ENCODE measurements around the gene HOXA10.

The HOXA10 gene

DNA sequence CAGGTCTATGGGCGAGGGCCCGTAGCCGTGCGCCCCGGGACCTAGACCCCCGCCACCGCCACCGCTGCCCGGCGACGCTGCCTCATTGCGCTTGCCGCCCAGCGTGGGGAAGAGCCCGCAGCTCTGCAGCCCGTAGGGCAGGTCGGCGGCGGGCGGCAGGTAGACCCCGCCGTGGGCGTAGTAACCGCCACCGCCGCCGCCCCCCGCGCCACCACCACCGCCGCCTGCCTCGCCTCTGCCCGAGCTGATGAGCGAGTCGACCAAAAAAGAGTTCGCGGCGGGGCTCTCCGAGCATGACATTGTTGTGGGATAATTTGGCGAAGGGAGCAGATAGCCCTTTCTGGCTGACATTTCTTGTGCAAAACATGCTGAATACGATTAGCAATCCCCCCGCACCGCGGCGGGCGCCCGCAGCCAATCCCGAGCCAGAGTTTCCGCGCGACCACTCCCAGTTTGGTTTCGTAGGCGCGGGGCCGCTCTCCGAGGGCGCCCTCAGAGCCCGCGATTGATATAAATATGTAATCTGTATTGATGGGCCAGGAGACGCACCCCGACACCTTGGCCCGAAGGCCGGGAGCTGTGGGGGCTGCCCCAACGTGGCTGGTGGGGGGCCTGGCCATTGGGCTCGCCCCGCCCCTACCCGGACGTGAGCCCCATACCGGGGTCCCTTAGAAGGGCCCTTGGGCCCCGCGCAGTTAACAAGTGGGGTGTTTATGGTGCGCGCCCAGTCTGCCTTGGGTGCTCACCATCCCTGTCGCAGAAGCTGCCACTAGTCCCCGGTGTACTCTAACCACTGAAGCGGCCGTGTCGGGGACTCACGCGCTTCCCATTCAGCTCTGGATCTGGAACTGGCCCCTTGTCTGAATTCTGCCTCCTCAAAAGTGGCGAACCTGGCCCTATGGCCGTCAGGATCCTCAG is at the start of gene HOXA10:
TSS of gene HOXA10 (minus strand) at position 365 of the 918 bp plus-strand sequence. CDS start at position 351, 14 bp downstream.
- DNase-seq = no peak

DNA sequence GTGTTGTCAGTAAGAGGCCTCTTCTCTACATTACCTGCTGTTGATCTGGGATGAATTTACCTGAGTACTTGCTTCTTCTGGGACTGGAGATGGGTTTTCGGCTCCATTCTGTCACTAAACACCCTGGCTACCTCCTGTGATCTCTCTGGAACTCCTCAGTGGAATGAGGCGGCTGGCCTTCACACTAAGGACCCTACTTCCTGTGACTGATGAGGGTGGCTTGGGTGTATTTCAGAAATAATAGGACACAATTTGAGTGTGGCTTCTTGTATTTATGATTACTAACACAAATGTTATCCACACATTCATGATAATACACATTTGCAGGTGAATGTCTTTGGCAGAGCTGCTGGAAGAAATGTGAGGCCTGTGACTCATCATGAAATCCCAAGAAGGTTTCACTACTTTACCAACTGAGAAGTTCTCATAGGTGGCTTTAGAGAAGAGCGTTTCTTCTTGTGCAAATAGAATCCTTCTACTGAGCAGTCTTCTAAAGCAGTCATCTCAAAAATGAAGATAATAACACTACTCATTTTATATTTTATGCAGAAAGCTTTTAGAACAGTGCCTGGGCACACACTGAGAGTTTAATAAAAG is 47.2 kb upstream of the HOXA10 start:
- no peak for DNase-seq

DNA sequence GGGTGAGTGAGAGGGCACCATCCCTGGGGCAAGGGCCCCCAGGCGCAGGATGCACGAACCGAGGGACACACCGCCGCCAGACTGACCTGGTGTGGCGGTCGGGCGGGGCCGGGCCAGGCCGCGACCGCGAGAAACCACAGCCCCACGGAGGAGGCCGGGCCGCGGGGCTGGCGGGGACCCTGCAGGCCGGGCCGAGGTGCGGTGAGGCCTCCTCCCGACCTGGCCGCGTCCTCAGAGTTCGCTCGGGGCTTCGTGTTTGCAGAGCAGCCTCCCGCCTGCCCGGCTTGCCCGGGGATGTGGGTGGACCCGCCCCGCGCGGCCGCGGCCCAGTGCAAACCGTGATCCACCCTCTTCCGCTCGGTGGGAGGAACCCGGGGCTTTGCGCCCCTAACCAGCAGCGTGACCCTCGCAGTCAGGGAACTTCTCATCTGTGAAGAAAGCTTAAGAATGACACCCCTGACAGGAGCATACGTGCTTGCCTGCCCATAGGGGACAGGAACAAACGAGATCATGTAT is 46.4 kb upstream of the HOXA10 start:
- no peak for DNase-seq

DNA sequence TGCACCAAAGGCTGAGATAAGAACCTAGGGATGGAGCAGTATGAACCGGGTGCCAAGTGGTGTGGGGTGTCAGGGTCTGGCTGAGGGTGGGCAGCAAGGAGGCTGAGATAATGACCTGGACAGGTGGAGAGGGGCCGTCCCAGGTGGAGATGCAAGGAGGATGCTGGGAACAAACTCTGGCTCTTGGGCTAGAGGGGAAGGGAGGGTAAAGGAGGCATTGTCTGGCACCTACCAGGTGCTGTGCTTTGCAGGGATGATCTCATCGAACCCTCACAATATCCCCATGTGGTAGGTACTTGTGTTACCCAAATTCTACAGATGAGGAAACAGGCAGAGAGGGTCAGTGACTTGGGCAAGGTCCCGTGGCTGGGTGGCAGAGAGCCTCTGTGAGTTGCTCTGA is 45.7 kb upstream of the HOXA10 start:
- no peak for DNase-seq

DNA sequence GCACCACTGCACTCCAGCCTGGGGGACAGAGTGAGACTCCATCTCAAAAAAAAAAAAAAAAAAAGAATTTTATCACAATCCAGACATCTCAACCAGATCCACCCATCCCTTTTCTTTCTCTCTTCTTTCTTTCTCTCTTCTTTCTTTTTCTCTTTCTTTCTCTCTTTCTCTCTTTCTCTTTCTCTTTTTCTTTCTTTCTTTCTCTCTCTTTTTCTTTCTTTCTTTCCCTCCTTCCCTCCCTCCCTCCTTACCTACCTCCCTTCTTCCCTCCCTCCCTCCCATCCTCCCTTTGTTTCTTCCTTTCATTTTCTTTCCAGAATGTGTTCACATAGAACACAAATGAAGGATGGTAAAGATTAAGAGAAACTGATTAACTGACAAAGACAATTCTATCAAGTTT is 43.8 kb upstream of the HOXA10 start:
- no peak for DNase-seq

DNA sequence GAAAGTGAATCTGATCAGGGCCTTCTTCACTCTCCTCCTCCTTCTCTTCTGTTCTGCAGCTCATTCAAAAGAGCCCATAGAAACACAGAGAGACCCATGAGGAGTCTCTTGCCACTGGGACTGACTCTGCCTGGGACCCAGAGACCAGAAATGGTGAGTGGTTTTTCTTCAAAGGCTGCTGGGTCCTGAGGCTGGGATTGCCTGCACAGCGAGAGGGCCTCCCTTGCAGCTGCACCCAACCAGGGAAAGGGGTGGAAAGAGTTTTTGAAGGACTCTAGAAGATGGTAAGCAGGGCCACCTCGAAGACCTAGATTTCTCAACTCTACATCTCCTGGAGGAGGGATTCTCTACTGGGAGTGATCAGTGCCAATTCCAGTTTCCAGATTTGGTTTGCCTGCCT is 41.2 kb upstream of the HOXA10 start:
- DNase-seq = no peak

DNA sequence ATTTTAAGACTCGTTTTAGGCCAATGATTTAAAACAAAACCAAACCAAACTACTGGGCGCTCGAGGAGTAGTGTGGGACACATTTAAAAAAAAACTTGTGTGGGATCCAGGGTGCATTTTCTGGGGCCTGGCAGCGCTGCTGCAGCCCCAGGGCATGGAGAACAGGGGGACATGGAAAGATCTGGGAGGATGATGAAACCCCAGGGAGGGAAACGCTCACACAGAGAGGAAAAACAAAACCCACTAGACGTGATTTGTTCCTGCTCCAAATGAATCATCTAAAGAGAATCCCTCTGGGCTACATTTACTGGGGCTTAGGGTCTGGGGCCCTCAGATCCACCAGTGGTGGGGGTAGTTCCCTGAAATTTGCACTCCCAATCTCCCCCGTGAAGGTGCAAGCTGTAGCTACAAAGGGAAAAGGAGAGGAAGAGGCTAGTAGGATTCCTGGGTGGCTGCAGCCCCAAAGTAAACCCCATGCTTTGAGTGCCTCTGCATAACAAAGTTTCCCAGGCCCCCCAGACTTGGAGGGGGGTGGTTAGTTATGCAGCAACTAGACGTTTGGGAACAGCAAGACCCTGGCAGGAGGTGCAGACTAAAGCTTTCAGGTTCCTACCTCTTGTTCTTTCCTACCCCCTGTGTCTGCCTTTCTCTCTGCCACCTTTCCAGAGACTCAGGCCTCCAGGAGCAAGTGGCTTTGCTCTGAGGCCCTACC is 40.3 kb upstream of the HOXA10 start:
- DNase-seq = no peak

DNA sequence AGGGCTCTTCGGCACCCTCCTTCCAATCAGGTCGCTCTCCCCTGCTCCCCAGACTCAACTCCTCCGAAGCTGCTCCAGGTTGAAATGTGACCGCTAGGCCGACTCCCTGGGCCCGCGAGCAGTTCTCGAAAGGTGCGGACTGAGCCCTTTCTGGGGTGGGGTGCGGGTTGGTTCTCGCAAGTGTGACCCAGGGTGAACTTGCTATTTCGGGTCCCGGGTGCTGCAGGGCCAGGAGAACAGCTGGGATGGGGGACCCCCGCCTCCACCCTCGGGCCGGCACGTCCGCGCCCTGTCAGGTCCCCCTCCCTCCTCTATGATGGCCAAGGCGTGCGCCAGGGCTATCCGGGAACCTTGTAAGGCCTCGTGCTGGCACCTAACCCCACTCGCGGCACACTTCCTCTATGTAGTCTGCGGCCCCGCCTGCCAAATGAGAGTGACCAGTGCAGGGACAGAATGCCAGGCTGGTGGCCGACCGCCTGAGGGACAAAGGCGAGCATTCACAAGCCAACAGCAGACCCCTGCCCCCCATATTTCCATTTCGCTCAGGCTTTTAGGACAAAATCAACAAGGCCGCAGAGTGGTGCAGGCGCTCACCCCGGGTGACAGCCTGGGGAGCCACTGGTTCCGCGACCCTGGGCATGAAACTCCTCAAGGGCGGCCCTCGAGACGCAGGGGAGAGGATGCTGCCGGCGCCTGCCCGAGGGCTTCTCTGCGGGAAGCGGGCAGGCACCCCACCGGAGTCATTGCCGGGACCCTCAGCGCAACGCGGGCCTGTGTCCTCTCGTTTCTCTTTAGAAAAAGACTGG is 39.5 kb upstream of the HOXA10 start:
- DNase-seq = no peak

DNA sequence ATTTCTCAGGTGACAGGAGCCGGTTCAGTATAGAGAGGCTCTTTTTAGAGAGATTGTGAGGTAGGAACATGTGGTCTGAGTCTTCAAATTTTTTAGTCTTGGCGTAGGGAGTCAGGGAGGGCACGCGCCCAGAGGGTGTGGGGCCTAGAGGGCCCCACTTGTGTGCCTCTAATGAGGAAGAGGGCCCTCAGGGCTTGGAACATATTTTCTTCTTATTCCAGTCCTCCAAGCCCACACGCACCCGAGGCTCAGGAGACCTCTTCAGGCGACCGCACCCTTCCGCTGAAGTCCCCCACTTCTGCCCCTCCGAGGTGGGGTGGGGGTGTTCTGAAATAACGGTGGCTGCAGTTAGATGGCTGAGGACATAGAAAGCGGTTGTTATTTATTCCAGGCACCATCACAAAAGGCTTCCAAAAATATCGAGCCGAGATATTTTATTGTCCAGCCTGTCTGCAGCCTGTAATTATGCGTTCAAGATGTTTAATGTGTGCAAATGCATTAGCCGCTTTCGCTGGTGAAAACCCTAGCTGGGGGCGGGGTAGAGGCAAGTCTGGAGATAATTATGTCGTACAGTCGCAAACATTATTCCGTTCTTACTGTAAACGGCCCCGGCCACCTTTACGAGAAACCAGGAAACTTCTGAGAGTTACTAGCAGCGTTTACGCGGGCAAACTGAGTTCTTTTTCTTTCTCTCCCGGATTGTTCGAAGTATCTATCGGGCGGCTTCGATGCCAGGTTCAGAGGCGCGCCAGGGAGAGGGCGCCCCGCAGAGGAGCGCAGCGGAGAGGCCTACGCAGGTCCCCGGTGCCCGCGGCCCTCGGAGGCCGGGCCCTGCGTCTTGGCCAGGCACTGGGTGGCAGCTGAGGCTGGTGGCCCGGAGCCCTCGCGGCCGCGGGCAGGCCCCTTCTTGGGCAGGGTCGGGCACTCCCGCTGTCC is 38.6 kb upstream of the HOXA10 start:
- DNase-seq = peak; percentile 19

DNA sequence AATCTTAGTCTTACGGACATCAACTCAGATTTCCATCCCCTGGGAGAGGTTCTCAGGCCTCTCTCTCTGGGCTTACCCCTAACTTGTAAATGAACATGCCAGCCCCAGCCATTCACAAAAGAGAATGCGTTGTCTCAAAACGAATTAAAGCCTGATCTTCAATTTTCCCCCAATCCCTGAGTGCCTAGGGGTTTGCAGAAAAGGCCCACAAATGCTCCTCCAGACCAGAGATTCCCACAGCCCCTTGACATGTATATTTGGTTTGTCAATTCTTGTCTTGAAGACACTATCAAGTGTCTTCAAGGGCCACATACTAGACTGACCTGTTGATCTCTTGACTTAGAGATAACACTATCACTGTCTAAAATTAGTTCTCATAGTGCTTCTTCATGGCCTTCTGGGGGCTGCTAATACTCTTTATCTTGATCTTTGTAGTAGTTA is 37.7 kb upstream of the HOXA10 start:
- DNase-seq = no peak

DNA sequence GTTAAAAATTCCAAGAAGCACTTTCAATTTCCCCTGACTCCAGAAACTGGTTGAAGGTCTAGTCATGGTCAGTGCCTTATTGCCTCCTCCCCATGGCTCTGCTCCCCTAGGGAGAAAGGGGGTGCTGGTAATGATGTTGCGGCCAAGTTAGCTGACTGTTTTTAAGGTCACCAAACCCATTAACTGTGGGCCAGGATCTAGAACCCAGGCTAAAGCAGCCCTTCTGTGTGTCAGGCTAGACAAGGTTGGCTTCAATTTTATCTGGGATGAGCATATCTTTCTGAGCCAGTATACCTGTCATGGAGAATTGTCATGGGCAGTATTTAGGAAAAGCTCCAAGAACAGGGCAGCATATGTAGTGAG is 36.9 kb upstream of the HOXA10 start:
- no peak for DNase-seq

DNA sequence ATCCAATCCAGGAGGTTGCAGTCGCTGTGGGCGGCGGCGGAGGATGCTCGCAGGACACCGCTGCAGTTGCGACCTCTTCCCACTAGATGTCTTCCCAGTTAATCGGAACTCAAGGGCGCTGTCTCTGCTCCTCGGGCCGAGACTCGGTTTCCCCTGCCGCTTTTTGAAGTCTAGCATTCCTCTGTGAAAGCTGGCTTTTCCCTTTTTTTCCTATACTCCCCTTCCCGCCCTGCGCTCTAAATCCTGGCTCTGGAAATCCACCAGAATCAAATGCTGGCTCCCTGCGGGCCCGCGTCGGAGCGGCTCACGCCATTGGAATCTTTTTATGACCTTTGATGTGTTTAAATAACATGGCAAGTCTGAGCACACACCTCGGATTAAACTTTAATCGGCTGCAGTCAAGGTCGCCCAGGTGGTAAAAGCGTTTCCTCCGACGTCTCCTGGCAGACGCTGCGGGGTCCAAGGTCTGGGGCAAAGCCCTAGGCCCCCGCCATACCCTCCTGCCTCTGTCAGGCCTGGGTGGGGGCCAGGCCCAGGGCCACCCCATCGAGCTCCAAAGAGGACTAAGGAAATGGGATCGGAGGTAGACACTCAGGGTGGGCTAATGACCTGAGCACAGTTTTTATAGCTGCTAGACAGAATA is 36.4 kb upstream of the HOXA10 start:
- DNase-seq = no peak

DNA sequence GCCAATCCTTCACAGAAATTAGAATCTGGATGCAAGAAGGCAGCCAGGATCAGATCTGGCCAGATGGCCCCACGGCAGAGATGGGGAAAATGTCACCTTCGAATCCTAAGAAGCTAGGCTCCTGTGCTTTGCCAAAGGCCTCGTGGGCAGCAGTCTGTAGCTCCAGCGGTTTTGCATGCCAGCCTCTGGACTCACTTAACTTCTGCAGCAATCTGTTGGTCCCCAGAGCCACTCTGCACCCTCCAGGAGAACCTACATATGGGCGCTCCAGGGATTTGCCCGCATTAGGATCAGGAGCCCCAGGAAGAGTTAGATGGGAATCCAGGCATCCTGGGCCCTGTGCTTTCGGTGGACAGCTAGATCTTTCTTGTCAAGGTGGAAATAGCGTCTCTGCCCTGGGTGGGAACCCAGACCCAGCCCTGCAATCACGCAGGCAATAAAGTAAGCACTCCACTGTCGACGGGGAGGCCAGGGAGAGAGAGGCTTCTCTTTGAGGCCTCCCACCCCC is 35.9 kb upstream of the HOXA10 start:
- no peak for DNase-seq

DNA sequence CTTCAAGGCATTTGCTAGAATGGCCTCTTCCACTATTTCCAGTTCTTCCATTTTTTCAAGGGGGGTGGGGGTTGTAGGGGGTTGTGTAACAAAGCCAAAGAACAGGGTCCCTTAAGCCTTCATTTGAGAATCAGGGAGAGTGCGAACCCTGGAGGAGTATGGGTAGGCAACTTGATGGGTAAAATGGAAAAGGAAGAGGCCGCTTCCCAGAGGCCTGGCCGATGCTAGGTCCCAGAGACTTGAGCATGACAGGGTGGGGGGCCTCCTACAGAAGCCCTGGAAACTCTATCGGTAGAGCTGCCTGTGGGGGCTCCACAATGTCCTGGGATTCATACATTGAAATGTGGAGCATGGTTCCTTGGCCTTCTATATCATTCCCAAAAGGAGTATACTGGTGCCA is 34.9 kb upstream of the HOXA10 start:
- no peak for DNase-seq

DNA sequence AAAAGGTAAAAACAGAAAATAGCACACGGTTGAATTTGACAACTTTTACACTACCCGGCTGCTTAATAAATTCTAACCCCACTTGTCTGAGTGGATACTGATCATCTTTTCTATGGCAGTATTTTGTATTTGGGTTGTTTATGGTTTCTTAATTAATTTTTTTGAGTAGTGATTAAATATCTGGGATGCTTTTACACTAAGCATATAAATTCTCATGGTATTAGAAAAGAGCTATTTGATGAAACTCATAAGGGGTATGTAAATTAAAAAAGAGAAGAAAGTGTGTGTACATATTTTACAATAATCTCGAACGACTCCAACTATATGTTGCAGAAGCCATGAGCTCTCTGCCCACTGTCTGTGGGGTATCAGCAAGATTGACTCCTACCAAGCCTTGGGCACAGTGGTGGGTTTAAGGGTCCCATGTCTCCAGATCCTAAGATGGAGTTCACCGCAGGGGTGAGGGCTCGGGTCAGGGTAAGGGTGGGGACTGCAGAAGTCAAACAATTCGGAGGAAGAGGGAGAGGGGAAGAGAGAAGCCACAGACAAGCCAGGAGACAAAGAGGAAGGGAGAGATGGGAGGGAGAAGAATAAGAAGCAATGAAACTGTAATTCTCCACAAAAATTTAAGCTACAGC is 33.3 kb upstream of the HOXA10 start:
- DNase-seq = no peak

DNA sequence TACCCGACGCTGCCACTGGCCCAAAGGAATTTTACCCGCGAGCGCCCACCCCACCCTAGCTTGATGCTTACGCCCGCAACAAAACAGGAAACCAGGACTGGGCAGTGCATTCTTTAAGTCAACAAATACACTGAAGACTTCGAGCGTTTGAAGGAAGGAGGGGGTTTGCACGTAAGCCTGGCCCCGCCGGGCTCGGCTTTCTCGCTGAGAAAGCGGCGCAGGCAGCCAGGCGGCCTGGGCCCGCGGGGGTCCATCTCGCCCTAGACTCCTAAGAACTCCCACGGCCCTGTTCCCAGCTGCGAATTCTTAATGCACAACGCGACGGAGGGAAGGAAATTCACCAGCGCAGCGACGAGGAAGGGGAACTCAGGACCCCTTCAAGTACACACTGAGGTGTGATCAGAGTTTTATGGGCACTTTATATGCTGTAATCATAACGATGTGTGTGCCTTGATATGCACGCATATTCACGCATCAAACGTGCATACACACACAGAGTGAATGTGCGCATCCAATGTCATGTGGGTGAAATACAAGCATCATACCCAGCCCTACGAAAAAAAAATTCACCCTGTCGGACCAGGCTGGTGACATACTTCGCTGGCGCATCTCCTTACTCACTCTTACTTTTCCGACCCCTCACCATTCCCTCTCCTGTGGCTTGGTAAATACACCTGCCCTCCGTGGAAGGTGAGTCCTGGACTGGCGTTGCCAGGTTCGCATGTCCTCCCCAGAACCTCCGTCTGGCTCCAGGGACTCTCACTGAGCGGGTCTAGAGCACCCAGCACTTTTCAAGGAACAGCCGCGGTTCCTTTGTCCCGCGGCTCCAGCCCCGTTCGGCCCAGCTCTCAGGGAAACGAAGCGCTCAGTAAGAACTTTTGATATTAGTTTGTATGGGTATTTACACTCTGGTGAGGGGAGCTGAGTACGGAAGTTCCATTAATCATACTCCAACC is 31.5 kb upstream of the HOXA10 start:
- no peak for DNase-seq

DNA sequence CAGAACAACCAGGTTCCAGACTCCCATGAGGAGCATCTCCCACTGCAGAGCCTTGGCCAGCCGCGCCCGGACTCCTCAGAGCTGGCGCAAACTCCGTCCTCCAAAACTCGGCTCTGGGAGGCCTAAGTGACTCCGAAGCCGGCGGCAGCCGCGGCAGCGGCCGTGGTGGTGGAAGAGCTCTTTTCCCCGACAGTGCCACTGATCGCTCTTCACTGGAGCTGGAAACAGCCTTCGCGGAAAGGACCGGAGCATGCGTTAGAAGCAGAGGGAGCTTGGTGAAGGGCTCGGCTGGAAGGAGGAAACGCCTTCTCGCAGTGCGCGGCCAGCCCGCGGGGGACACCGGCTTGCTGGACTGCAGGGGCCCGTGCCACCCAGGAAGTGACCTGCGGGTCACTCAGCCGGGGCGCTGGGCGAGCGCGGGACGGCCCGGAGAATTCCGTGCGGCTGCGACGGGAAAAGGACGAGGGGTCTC is 30.8 kb upstream of the HOXA10 start:
- DNase-seq = no peak

DNA sequence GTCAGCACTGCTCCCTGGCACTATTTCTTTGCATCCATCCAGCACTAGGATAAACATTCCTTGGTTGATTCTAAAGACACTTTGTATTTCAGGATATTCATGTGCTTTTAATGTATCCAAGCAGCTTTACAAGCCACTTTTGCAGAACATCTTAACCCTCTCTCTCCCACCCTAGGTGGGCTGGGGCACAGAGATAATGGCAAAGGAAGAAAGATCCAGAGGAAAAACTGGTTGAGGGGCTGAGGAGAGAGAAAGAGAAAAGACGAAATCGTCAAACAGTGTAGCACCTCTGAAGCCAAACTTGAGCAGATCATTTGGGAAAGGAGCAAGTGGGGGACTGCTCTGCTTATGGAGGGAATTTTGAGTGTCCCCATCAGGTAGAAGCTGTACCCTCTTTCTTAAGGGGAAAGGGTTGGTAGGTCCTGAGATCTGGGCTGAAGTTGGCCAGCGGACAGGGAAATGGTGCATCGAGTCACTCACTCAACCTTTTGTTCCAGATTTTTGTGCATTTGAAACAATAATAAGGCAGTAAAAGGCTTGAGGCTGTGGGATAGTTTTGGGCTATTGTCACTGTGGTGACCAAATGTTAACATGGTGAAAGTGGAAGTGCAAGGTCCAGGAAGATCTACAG is 30.0 kb upstream of the HOXA10 start:
- DNase-seq = no peak
